GM21717 (cell line): ENCODE results near the gene S100A2.
"Not testable (repeated sequence)": the region's sequence is repeated elsewhere in the genome, so short reads cannot be mapped to it uniquely, and the experiment has no call there.

Source experiments
- ATAC-seq: cut with Tn5 transposase; IDR thresholded peaks from one replicate; pipeline ENCODE4 v1.9.1; 2021; ENCODE audit warnings: mild to moderate bottlenecking, moderate library complexity; ENCODE audit not compliant: unreplicated experiment

S100A2 gene

GRCh38 chr1:153566414-153567371 is 1.0 kb upstream of the S100A2 start:
- no peak for ATAC-seq

- no peak for ATAC-seq
Measured at GRCh38 chr1:153563991-153564390, 1.7 kb downstream of the S100A2 start.

GRCh38 chr1:153563483-153563901 is 2.2 kb downstream of the S100A2 start:
- no peak for ATAC-seq

- ATAC-seq, result not testable (repeated sequence)
Measured at GRCh38 chr1:153562021-153562420, 3.6 kb downstream of the S100A2 start.

GRCh38 chr1:153561466-153561985 is 4.1 kb downstream of the S100A2 start:
- no peak for ATAC-seq

GRCh38 chr1:153560771-153561465 is 4.7 kb downstream of the S100A2 start:
- no peak for ATAC-seq

GRCh38 chr1:153560241-153560640 is 5.4 kb downstream of the S100A2 start:
- no peak for ATAC-seq

GRCh38 chr1:153557877-153558276 is 7.8 kb downstream of the S100A2 start:
- no peak for ATAC-seq

- ATAC-seq, result no peak
Measured at GRCh38 chr1:153556348-153556747, 9.3 kb downstream of the S100A2 start.

- ATAC-seq, result no peak
Measured at GRCh38 chr1:153553830-153554541, 11.7 kb downstream of the S100A2 start.

GRCh38 chr1:153553096-153553495 is 12.5 kb downstream of the S100A2 start:
- ATAC-seq, result no peak

GRCh38 chr1:153552335-153552734 is 13.3 kb downstream of the S100A2 start:
- no peak for ATAC-seq

- ATAC-seq, result no peak
Measured at GRCh38 chr1:153550827-153551500, 14.7 kb downstream of the S100A2 start.

GRCh38 chr1:153550398-153550758 is 15.3 kb downstream of the S100A2 start:
- ATAC-seq, result no peak

- ATAC-seq, result no peak
Measured at GRCh38 chr1:153549741-153550397, 15.8 kb downstream of the S100A2 start.

- no peak for ATAC-seq
Measured at GRCh38 chr1:153548722-153549688, 16.6 kb downstream of the S100A2 start, which contains the start of gene S100A3. TSS of gene S100A3 (minus strand) at chr1:153549258. CDS start at chr1:153548485, 773 bp downstream.

GRCh38 chr1:153547560-153548551 is 17.8 kb downstream of the S100A2 start:
- no peak for ATAC-seq
